Liver (tissue), 3 donors: ENCODE data around the gene SNF8.

Experiments
- RAD21 ChIP-seq, 2 donors: IDR thresholded peaks; 2 replicates each; pipeline ENCODE4 v1.6.1; 2016; ENCODE audit warnings: antibody characterized with exemption in 2 of 2, mild to moderate bottlenecking in 2 of 2
- TF ChIP-seq, protein P1 (sequence below): fragments of 150-350 bp; IDR thresholded peaks from 2 replicates; pipeline ENCODE4 v1.5.1; 2017; ENCODE audit warnings: improper control_type of control experiment, low read depth, low read length; ENCODE audit not compliant: missing input control
- donor health status: healthy.
- donor health status: healthy.

DNA sequence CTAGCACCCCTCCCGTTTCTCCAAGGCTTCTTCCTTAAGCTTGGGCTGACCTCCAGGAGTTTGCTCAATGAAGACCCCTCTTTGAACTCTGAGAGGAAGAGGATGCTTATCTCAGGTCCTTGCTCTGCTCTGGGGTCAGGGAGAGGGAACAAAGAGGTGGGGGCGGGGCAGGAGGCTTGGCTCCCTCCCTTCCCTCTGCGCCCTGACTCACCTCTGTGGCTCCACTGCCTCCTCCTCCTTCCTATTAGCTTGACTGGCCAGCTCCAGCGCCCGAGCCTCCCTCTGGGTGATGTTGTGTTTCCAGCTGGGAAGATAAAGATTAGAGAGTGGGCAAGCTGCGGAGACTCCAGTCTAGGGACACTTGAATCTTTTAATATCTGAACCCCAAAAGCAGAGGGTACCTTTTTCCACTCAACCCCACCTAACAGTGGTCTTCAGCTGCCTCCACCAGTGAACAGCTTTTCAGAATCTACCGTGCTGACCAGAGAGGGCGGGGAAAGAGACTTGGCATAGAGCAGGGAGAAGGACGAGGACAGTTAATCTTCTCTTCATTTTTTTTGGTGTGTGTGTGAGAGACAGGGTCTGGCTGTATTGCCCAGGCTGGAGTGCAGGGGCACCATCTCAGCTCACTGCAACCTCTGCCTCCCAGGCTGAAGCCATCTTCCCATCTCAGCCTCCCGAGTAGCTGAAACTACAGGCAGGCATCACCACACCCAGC is 17.0 kb upstream of the SNF8 start:
- TF ChIP-seq, protein P1, sequence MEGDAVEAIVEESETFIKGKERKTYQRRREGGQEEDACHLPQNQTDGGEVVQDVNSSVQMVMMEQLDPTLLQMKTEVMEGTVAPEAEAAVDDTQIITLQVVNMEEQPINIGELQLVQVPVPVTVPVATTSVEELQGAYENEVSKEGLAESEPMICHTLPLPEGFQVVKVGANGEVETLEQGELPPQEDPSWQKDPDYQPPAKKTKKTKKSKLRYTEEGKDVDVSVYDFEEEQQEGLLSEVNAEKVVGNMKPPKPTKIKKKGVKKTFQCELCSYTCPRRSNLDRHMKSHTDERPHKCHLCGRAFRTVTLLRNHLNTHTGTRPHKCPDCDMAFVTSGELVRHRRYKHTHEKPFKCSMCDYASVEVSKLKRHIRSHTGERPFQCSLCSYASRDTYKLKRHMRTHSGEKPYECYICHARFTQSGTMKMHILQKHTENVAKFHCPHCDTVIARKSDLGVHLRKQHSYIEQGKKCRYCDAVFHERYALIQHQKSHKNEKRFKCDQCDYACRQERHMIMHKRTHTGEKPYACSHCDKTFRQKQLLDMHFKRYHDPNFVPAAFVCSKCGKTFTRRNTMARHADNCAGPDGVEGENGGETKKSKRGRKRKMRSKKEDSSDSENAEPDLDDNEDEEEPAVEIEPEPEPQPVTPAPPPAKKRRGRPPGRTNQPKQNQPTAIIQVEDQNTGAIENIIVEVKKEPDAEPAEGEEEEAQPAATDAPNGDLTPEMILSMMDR = no peak
- no peak for TF ChIP-seq RAD21 (IDR thresholded peaks at IDR 0.05)
